ENCODE results near the gene TRPV2.
A peak's percentile ranks its signal among the peaks of the same experiment; 100 is the strongest.
"Not testable (repeated sequence)": the region's sequence is repeated elsewhere in the genome, so short reads cannot be mapped to it uniquely, and the experiment has no call there.

Gene TRPV2, protein sequence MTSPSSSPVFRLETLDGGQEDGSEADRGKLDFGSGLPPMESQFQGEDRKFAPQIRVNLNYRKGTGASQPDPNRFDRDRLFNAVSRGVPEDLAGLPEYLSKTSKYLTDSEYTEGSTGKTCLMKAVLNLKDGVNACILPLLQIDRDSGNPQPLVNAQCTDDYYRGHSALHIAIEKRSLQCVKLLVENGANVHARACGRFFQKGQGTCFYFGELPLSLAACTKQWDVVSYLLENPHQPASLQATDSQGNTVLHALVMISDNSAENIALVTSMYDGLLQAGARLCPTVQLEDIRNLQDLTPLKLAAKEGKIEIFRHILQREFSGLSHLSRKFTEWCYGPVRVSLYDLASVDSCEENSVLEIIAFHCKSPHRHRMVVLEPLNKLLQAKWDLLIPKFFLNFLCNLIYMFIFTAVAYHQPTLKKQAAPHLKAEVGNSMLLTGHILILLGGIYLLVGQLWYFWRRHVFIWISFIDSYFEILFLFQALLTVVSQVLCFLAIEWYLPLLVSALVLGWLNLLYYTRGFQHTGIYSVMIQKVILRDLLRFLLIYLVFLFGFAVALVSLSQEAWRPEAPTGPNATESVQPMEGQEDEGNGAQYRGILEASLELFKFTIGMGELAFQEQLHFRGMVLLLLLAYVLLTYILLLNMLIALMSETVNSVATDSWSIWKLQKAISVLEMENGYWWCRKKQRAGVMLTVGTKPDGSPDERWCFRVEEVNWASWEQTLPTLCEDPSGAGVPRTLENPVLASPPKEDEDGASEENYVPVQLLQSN

DNA sequence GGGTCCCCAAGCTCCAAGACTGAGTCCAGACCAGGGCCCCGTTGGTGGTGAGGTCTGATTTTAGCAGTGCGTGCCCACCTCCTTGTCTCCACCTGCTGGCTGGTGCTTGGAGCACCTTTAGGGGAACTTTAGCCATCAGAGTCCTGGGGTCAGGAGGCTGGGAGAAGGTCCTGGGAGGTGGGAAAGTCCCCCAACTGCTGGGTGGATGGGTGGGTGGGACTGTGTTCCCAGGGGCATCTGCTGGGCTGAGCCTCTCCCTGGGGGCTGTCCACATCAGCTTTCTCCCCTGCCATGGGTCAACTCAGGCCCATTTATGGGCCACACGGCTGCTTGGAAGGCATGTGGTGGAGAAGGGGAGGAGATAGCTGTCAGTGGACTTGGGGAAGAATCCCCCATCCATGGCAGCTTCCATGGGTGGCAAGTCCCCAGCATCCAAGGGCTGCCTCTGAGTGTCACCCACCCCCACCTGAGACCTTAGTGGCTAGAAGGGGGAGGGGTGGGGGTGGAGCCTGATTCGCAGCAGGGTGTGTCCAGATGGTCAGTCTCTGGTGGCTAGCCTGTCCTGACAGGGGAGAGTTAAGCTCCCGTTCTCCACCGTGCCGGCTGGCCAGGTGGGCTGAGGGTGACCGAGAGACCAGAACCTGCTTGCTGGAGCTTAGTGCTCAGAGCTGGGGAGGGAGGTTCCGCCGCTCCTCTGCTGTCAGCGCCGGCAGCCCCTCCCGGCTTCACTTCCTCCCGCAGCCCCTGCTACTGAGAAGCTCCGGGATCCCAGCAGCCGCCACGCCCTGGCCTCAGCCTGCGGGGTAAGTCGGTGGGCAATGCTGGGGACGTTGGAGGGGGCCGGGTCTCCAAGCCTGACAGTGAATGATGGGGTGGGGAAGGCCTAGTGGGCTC is at the start of gene TRPV2:
Gene TRPV2 (plus strand): TSS at position 541 of the 894 bp plus-strand sequence. CDS start 2,098 bp downstream, outside the sequence.
- DNase-seq (ENCODE audit: low read depth in 2 of 3, low spot score in 2 of 3), result no peak

DNA sequence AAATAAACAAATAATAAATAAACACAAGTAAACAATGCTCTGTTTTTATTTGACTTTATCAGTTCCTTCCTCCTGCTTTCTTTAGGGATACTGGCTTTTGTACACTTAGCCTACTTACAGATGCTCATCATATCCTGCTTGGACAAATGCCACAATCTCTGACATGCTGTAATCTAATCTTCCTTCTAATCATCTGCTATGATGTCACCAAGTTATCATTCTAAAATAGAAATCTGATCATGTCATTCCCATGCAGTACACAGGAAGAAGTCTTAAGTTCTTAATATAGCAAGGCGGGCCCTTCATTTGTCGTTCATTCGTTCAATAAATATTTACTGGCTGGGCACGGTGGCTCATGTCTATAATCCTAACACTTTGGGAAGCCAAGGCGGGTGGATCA is 43.6 kb upstream of the TRPV2 start:
- DNase-seq (ENCODE audit: low read depth in 2 of 3, low spot score in 2 of 3), result no peak

DNA sequence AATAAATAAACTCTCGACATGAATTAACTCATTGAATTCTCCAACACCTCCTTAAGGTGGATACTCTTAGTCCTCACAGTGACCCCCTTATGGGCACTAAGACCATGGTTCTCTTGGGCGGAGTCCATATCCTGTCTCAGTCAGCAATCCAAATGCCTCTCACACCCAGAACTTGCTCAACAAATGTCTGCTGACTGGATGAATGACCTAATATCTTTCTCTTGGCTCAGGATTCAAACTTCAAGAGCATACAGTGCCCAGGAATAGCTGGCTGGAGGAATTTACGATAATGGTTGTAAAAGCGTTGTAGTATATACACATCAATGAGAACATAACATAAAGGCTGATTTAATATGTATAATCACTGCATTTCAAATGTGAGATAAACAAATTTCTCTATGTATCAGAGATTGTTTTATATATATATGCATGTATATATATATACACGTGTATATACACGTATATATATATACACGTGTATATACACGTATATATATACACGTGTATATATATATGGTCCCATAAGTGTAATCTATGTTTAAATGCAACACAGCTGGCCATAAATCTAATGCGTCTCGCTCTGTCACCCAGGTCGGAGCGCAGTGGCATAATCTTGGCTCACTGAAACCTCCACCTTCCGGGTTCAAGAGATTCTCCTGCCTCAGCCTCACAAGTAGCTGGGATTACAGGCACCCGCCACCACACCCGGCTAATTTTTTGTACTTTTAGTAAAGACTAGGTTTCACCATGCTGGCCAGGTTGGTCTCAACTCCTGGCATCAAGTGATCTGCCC is 41.0 kb upstream of the TRPV2 start:
- no peak for DNase-seq (ENCODE audit: low read depth in 2 of 3, low spot score in 2 of 3)

GRCh38 chr17:16377941-16378341 is 37.4 kb upstream of the TRPV2 start:
- DNase-seq (ENCODE audit: low read depth in 2 of 3, low spot score in 2 of 3), result no peak

DNA sequence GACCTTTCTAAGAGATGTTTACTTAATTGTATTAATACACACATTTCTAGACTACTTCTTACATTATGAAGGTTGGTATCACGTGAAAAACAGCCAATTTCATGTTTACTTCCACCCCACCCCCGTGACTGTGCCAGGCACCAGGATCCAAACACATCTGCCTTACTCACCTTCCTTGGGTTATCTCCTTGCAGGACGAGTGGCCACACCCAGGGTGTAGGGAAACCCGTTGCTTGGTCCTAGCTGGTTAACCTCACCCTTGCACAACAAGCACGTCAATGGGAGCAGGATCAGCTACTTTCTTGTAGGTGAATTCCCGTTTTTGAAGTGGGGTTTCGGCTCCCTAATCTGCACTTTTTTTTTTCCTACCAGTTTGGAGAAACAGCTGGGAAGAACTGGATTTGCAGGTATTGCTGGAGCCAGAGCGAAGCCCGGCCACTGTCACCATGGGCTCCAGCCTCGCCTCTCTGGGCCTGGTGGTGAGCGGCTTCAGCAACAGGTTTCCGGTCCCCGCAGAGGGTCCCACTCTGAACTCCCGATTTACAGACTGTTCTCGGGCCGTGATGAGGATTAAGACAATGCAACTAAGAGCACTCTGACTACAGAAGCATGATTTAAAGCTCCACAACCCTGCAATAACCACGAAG is 36.6 kb upstream of the TRPV2 start:
- DNase-seq (ENCODE audit: low read depth in 2 of 3, low spot score in 2 of 3), result no peak

DNA sequence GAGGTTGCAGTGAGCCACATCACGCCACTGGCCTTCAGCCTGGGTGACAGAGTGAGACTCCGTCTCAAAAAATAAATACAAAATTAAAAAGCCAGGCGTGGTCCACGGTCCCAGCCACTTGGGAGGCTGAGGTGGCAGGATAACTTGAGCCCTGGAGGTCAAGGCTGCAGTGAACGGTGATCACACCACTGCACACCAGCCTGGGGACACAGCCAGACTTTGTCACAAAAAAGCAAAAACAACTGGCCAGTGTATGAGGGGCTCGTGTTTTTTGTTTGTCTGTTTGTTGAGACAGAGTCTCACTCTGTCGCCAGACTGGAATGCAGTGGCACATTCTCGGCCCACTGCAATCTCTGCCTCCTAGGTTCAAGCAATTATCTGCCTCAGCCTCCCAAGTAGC is 35.7 kb upstream of the TRPV2 start:
- no peak for DNase-seq (ENCODE audit: low read depth in 2 of 3, low spot score in 2 of 3)

DNA sequence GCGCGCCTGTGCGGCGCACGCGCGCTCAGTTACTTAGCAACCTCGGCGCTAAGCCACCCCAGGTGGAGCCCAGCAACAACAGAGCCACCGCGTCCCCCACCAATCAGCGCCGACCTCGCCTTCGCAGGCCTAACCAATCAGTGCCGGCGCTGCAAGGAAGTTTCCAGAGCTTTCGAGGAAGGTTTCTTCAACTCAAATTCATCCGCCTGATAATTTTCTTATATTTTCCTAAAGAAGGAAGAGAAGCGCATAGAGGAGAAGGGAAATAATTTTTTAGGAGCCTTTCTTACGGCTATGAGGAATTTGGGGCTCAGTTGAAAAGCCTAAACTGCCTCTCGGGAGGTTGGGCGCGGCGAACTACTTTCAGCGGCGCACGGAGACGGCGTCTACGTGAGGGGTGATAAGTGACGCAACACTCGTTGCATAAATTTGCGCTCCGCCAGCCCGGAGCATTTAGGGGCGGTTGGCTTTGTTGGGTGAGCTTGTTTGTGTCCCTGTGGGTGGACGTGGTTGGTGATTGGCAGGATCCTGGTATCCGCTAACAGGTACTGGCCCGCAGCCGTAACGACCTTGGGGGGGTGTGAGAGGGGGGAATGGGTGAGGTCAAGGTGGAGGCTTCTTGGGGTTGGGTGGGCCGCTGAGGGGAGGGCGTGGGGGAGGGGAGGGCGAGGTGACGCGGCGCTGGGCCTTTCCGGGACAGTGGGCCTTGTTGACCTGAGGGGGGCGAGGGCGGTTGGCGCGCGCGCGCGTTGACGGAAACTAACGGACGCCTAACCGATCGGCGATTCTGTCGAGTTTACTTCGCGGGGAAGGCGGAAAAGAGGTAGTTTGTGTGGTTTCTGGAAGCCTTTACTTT is 34.5 kb upstream of the TRPV2 start, which contains the start of gene UBB:
Gene UBB (plus strand): TSS at position 452 of the 856 bp plus-strand sequence. CDS start 817 bp downstream, outside the sequence.
- DNase-seq (ENCODE audit: low read depth in 2 of 3, low spot score in 2 of 3), result peak; percentile 79 to 87 (median 81)

GRCh38 chr17:16381496-16381820 is 33.9 kb upstream of the TRPV2 start:
- no peak for DNase-seq (ENCODE audit: low read depth in 2 of 3, low spot score in 2 of 3)

DNA sequence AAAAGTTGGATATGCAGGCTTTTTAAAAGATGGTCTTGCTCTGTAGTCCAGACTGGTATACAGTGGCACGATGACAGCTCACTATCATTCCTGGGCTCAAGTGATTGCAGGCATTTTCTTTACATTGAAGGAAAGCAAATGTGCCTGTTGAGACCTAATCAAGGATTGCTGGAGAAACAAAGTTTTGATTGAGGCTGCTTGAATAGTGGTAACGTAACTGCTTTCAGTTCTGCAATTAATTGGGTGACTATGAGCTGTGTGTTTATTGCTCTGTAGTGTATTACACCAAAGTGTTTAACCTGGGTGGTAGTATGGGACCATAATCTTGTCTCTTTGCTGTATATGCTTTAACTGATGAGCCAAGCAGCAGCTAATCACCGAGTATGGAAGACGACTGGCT is 32.2 kb upstream of the TRPV2 start:
- DNase-seq (ENCODE audit: low read depth in 2 of 3, low spot score in 2 of 3), result no peak

DNA sequence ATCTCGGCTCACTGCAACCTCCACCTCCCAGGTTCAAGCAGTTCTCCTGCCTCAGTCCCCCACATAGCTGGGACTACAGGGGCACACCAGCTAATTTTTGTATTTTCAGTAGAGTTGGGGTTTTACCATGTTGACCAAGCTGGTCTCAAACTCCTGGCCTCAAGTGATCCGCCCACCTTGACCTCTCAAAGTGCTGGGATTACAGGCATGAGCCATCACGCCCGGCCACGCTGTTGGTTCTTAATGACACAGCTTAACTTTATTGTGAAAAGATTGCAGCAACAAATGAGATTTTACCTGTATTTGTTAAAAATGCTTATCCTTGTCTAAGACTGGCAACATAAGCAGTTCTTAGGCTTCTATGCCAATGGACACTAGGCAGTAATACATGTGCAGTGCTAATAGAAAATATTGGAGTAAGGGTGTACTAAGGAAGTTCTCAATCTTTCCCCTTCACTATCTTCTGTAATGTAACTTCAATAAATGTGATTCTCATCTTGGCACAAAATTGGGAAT is 31.5 kb upstream of the TRPV2 start:
- DNase-seq (ENCODE audit: low read depth in 2 of 3, low spot score in 2 of 3), result no peak

DNA sequence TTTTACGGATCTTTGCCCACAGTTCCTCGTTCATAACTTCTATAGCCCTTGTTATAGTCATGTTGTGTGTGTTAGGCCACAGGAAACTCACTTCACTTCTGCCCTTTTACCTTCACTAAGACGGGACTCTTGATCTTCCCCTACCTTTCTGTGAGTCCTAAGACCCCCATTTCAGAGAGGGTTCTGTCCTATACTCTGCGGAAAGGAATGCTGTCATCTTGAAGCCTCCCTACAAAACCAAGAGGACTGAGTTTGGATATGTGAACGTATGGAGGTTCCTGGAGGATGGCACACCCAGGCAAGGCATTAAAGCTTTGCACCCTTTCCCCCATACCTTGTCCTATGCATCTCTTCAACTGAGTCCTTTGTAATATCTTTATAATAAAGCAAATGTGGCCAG is 30.8 kb upstream of the TRPV2 start:
- DNase-seq (ENCODE audit: low read depth in 2 of 3, low spot score in 2 of 3), result no peak

- DNase-seq (ENCODE audit: low read depth in 2 of 3, low spot score in 2 of 3), result not testable (repeated sequence)
These were observed 29.3 kb upstream of the TRPV2 start for GRCh38 chr17:16386126-16386507.

- DNase-seq (ENCODE audit: low read depth in 2 of 3, low spot score in 2 of 3), result no peak
These were observed 23.9 kb upstream of the TRPV2 start for GRCh38 chr17:16391451-16391850.

- not testable (repeated sequence) for DNase-seq (ENCODE audit: low read depth in 2 of 3, low spot score in 2 of 3)
These were observed 22.9 kb upstream of the TRPV2 start for GRCh38 chr17:16392491-16392890.

- not testable (repeated sequence) for DNase-seq (ENCODE audit: low read depth in 2 of 3, low spot score in 2 of 3)
These were observed 19.5 kb upstream of the TRPV2 start for GRCh38 chr17:16395887-16396286.

GRCh38 chr17:16396693-16397092 is 18.7 kb upstream of the TRPV2 start:
- not testable (repeated sequence) for DNase-seq (ENCODE audit: low read depth in 2 of 3, low spot score in 2 of 3)

- no peak for DNase-seq (ENCODE audit: low read depth in 2 of 3, low spot score in 2 of 3)
These were observed 16.8 kb upstream of the TRPV2 start for GRCh38 chr17:16398270-16399267.

- not testable (repeated sequence) for DNase-seq (ENCODE audit: low read depth in 2 of 3, low spot score in 2 of 3)
These were observed 11.5 kb upstream of the TRPV2 start for GRCh38 chr17:16403847-16404246.
